ENCODE data around the gene CKMT2. TPM values are rescaled to one million over a fixed set of nuclear protein-coding genes. Genes with fewer than 3 reads are reported as not detected.

CKMT2 gene
- total RNA-seq, 1 donor from 2014 or later, result 0.81 TPM

DNA sequence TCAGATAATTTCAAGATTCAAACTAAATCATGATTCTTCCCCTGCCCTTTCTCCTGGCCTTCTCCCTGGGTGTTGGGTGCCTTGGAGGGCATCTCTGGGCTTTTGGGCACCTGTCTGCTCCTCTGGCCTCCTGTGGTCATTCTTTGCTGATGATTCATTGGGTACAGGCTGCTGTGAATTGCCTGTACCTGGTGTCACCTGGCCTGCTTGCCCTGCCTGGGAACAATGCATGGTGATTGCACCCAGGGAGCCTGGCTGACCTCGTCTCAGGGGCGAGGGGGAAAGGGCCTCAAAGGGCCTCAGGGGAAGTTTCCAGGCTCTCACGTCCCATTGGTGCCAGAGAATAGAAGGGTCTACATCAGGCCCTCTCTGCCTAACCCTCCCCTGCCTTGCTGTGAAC is 20.1 kb upstream of the CKMT2 start:
- H3K27ac Mint-ChIP-seq (ENCODE audit: unreplicated experiment), result no peak overlapping the region
- no peaks in the 10 kb centered on the region for H3K36me3 Mint-ChIP-seq (ENCODE audit: unreplicated experiment)
- TF ChIP-seq, protein P1, sequence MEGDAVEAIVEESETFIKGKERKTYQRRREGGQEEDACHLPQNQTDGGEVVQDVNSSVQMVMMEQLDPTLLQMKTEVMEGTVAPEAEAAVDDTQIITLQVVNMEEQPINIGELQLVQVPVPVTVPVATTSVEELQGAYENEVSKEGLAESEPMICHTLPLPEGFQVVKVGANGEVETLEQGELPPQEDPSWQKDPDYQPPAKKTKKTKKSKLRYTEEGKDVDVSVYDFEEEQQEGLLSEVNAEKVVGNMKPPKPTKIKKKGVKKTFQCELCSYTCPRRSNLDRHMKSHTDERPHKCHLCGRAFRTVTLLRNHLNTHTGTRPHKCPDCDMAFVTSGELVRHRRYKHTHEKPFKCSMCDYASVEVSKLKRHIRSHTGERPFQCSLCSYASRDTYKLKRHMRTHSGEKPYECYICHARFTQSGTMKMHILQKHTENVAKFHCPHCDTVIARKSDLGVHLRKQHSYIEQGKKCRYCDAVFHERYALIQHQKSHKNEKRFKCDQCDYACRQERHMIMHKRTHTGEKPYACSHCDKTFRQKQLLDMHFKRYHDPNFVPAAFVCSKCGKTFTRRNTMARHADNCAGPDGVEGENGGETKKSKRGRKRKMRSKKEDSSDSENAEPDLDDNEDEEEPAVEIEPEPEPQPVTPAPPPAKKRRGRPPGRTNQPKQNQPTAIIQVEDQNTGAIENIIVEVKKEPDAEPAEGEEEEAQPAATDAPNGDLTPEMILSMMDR (IDR thresholded peaks at IDR 0.05; ENCODE audit: partially characterized antibody, unreplicated experiment), result no peak
- H3K9me3 Mint-ChIP-seq (ENCODE audit: unreplicated experiment), result peaks cover 6% of the 10 kb centered on the region
- H3K4me3 Mint-ChIP-seq (ENCODE audit: unreplicated experiment), result no peak overlapping the region
- DNase-seq, result no peak
- peaks cover 14% of the 10 kb centered on the region for H3K4me1 Mint-ChIP-seq (ENCODE audit: low read depth, unreplicated experiment)
- peaks cover 2% of the 10 kb centered on the region for H3K27me3 Mint-ChIP-seq (ENCODE audit: unreplicated experiment)

DNA sequence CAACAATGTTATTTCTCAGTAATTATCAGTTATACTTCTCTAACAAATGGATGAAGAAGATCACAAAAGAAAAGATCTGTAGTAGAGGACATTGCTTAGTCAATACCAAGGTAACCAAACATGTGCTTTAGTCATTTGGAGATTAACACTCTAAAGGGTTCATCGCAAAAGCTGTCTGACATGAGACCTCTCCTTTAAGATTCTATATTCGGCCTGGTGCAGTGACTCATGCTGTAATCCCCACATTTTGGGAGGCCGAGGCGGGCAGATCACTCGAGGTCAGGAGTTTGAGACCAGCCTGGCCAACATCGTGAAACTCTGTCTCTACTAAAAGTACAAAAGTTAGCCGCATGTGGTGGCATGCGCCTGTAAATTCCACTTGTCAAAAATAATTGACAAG is 18.3 kb upstream of the CKMT2 start:
- Mint-ChIP-seq H3K36me3 (ENCODE audit: unreplicated experiment) (no peaks in the 10 kb centered on the region), H3K9me3 (ENCODE audit: unreplicated experiment) (peaks cover 4% of the 10 kb centered on the region), H3K4me1 (ENCODE audit: low read depth, unreplicated experiment) (peaks cover 11% of the 10 kb centered on the region), H3K27me3 (ENCODE audit: unreplicated experiment) (no peaks in the 10 kb centered on the region), H3K4me3 (ENCODE audit: unreplicated experiment) (no peak overlapping the region), H3K27ac (ENCODE audit: unreplicated experiment) (no peak overlapping the region)
- DNase-seq, result no peak
- TF ChIP-seq, protein P1 (IDR thresholded peaks at IDR 0.05; ENCODE audit: partially characterized antibody, unreplicated experiment), result no peak

DNA sequence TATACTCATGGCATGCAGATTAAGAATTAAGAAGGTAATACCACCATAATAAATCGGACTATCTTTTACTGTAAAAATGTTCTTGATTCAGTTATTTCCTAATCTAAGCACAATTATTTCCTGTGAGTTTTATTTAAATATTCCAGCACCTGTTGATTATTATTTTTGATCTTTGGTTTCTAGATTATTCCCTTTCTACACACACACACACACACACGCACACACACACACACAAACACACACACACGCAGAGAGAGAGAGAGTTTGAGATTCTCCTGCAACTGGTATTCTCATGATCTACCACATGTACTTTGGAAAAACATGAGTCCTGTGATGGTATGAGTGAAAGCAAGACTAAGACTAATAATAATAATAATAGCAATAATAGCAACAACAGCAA is 17.0 kb upstream of the CKMT2 start:
- TF ChIP-seq, protein P1 (IDR thresholded peaks at IDR 0.05; ENCODE audit: partially characterized antibody, unreplicated experiment), result no peak
- Mint-ChIP-seq H3K36me3 (ENCODE audit: unreplicated experiment) (no peaks in the 10 kb centered on the region), H3K27ac (ENCODE audit: unreplicated experiment) (no peak overlapping the region), H3K4me3 (ENCODE audit: unreplicated experiment) (no peak overlapping the region), H3K27me3 (ENCODE audit: unreplicated experiment) (no peaks in the 10 kb centered on the region), H3K4me1 (ENCODE audit: low read depth, unreplicated experiment) (peaks cover 5% of the 10 kb centered on the region), H3K9me3 (ENCODE audit: unreplicated experiment) (peaks cover 3% of the 10 kb centered on the region)
- DNase-seq, result no peak

DNA sequence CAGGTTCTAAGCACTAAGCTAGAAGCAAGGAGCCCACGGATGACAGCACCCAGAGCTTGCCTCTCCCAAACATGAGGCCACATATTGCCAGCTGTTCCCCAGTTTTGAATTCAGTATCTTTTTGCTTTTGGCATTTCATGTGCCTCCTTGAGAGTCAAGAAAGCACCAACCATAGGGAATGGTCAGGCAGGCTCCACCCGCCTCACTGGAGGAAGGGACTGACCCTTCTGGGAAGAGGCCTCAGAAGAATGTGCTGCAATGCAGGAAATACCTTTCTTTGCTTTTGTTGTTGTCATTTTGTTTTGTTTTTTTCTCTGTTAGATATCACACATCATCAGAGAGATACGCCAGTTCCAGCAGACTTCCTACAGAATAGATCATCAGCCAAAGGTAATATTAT is 13.7 kb upstream of the CKMT2 start:
- no peaks in the 10 kb centered on the region for H3K27me3 Mint-ChIP-seq (ENCODE audit: unreplicated experiment)
- no peaks in the 10 kb centered on the region for H3K4me1 Mint-ChIP-seq (ENCODE audit: low read depth, unreplicated experiment)
- no peak overlapping the region for H3K27ac Mint-ChIP-seq (ENCODE audit: unreplicated experiment)
- no peaks in the 10 kb centered on the region for H3K36me3 Mint-ChIP-seq (ENCODE audit: unreplicated experiment)
- no peak overlapping the region for H3K4me3 Mint-ChIP-seq (ENCODE audit: unreplicated experiment)
- no peak for DNase-seq
- TF ChIP-seq, protein P1 (IDR thresholded peaks at IDR 0.05; ENCODE audit: partially characterized antibody, unreplicated experiment), result no peak
- H3K9me3 Mint-ChIP-seq (ENCODE audit: unreplicated experiment), result no peaks in the 10 kb centered on the region

DNA sequence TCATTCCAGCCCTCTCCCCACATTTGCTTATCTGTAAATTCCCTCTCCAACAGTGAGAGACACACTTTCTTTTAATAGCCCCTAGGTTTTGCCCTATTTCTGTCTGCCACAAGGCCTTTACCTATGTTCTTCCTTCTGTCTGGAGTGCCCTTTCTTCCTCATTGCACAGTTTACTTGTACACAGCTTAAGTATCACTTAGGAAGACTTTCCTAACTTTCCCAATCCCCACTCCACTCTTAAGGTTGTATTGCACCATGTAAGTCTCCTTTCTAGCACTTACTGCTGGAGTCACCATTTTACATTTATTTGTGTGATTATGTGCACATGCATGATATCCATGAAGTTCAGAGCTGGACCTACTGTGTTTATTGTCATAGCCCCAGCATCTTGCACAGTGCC is 10.8 kb upstream of the CKMT2 start:
- H3K9me3 Mint-ChIP-seq (ENCODE audit: unreplicated experiment), result no peaks in the 10 kb centered on the region
- H3K4me1 Mint-ChIP-seq (ENCODE audit: low read depth, unreplicated experiment), result peaks cover 8% of the 10 kb centered on the region

More for the DNA sequence above, 10.8 kb upstream of the CKMT2 start:
- no peak for DNase-seq
- no peak overlapping the region for H3K27ac Mint-ChIP-seq (ENCODE audit: unreplicated experiment)
- H3K4me3 Mint-ChIP-seq (ENCODE audit: unreplicated experiment), result no peak overlapping the region
- H3K36me3 Mint-ChIP-seq (ENCODE audit: unreplicated experiment), result no peaks in the 10 kb centered on the region
- no peaks in the 10 kb centered on the region for H3K27me3 Mint-ChIP-seq (ENCODE audit: unreplicated experiment)
- TF ChIP-seq, protein P1 (IDR thresholded peaks at IDR 0.05; ENCODE audit: partially characterized antibody, unreplicated experiment), result no peak
